Astrocyte (in vitro differentiated cells and primary cell): ENCODE measurements around the gene PBX1. TPM values are rescaled to one million over a fixed set of nuclear protein-coding genes. Genes with fewer than 3 reads are reported as not detected.

Experiments
- DNase-seq: peaks from one replicate; pipeline ENCODE4 v3.0.0-alpha.2; 2010; ENCODE audit warnings: low read depth
- FAIRE-seq: peaks from 2 replicates; lab custom pipeline; 2011; peaks lifted over from hg19 to GRCh38; lab: Jason Lieb, UNC
- H2AFZ ChIP-seq: 2 replicates; pipeline ENCODE4 v1.6.0; 2012; ENCODE audit warnings: low read depth, low read length, inconsistent platforms
- H3K27ac ChIP-seq: 2 replicates; pipeline ENCODE4 v1.5.1; 2011; ENCODE audit warnings: low read depth, low read length, inconsistent platforms
- H3K27me3 ChIP-seq: 2 replicates; pipeline ENCODE4 v1.6.0; 2011; ENCODE audit warnings: low read length, inconsistent platforms; ENCODE audit not compliant: insufficient read depth
- H3K36me3 ChIP-seq: 2 replicates; pipeline ENCODE4 v1.5.1; 2011; ENCODE audit warnings: low read length, inconsistent platforms; ENCODE audit not compliant: insufficient read depth
- H3K4me1 ChIP-seq: 2 replicates; pipeline ENCODE4 v1.5.1; 2011; ENCODE audit warnings: low read length, inconsistent platforms; ENCODE audit not compliant: insufficient read depth
- H3K4me2 ChIP-seq: 2 replicates; pipeline ENCODE4 v1.6.0; 2012; ENCODE audit warnings: low read length, inconsistent platforms
- H3K4me3 ChIP-seq: 2 replicates; pipeline ENCODE4 v1.5.1; 2011; ENCODE audit warnings: low read depth, mild to moderate bottlenecking, low read length, inconsistent platforms; ENCODE audit not compliant: insufficient read depth
- H3K79me2 ChIP-seq: 2 replicates; pipeline ENCODE4 v1.6.0; 2012; ENCODE audit warnings: mild to moderate bottlenecking, low read length, inconsistent platforms; ENCODE audit not compliant: insufficient read depth
- H3K9ac ChIP-seq: 2 replicates; pipeline ENCODE4 v1.6.0; 2012; ENCODE audit warnings: mild to moderate bottlenecking, low read length, inconsistent platforms
- H3K9me3 ChIP-seq: 2 replicates; pipeline ENCODE4 v1.5.1; 2012; ENCODE audit warnings: low read depth, mild to moderate bottlenecking, low read length, inconsistent platforms; ENCODE audit not compliant: insufficient read depth
- H4K20me1 ChIP-seq: 2 replicates; pipeline ENCODE4 v1.6.0; 2012; ENCODE audit warnings: low read length, inconsistent platforms; ENCODE audit not compliant: insufficient read depth
- H3K27ac Mint-ChIP-seq: one replicate; pipeline ENCODE4 v1.8.0; 2021; ENCODE audit warnings: mild to moderate bottlenecking, mixed read lengths; ENCODE audit not compliant: unreplicated experiment
- H3K27me3 Mint-ChIP-seq: one replicate; pipeline ENCODE4 v1.8.0; 2021; ENCODE audit warnings: low read depth, mixed read lengths; ENCODE audit not compliant: unreplicated experiment
- H3K36me3 Mint-ChIP-seq: one replicate; pipeline ENCODE4 v1.8.0; 2021; ENCODE audit warnings: low read depth, mixed read lengths; ENCODE audit not compliant: unreplicated experiment
- H3K4me1 Mint-ChIP-seq: one replicate; pipeline ENCODE4 v1.8.0; 2021; ENCODE audit warnings: low read depth, mixed read lengths; ENCODE audit not compliant: unreplicated experiment
- H3K4me3 Mint-ChIP-seq: one replicate; pipeline ENCODE4 v1.8.0; 2021; ENCODE audit warnings: mild to moderate bottlenecking, moderate library complexity, mixed read lengths; ENCODE audit not compliant: unreplicated experiment
- H3K9me3 Mint-ChIP-seq: one replicate; pipeline ENCODE4 v1.8.0; 2021; ENCODE audit warnings: mild to moderate bottlenecking, mixed read lengths; ENCODE audit not compliant: unreplicated experiment
- CTCF ChIP-seq: IDR thresholded peaks from 2 replicates; pipeline ENCODE4 v1.5.1; 2011; ENCODE audit warnings: low read depth, mild to moderate bottlenecking, inconsistent platforms, low read length, moderate library complexity; ENCODE audit not compliant: insufficient read depth
- EZH2 ChIP-seq: IDR thresholded peaks from 2 replicates; pipeline ENCODE4 v1.6.1; 2012; ENCODE audit warnings: mild to moderate bottlenecking, low read length, inconsistent platforms; ENCODE audit not compliant: insufficient read depth
- total RNA-seq: library from RNA; stranded (reverse); gene quantifications from 2 replicates; pipeline ENCODE4 v1.2.1, GENCODE V29; 2021

The PBX1 gene
- total RNA-seq, 1 donor from 2014 or later: 37.2 TPM

GRCh38 chr1:164516591-164516990 is 42.4 kb upstream of the PBX1 start:
- Mint-ChIP-seq H3K36me3 (no peaks in the 10 kb centered on the region), H3K27ac (no peak overlapping the region)
- H3K36me3 ChIP-seq: no peaks in the 10 kb centered on the region

GRCh38 chr1:164518692-164519332 is 40.2 kb upstream of the PBX1 start:
- Histone ChIP-seq H3K9me3 (no peaks in the 10 kb centered on the region), H3K4me1 (no peaks in the 10 kb centered on the region), H3K36me3 (no peaks in the 10 kb centered on the region), H4K20me1 (no peaks in the 10 kb centered on the region), H3K4me3 (no peak overlapping the region), H3K9ac (no peak overlapping the region), H2AFZ (no peak overlapping the region), H3K4me2 (no peak overlapping the region), H3K27me3 (no peaks in the 10 kb centered on the region), H3K79me2 (no peaks in the 10 kb centered on the region), H3K27ac (no peak overlapping the region)
- Mint-ChIP-seq H3K27ac (no peak overlapping the region), H3K4me3 (no peak overlapping the region), H3K36me3 (no peaks in the 10 kb centered on the region), H3K4me1 (peaks cover 2% of the 10 kb centered on the region), H3K27me3 (peaks cover 6% of the 10 kb centered on the region), H3K9me3 (peaks cover 2% of the 10 kb centered on the region)
- FAIRE-seq (no peak), DNase-seq (no peak)
- TF ChIP-seq EZH2: no peak
- TF ChIP-seq CTCF: no peak

More at GRCh38 chr1:164516591-164516990, 42.4 kb upstream of the PBX1 start:
- H3K27me3 ChIP-seq: no peaks in the 10 kb centered on the region
- H3K4me2 ChIP-seq: no peak overlapping the region
- H3K79me2 ChIP-seq: no peaks in the 10 kb centered on the region
- no peak overlapping the region for H3K4me3 Mint-ChIP-seq
- H3K9ac ChIP-seq: no peak overlapping the region
- no peak overlapping the region for H3K27ac ChIP-seq
- no peak overlapping the region for H3K4me3 ChIP-seq
- peaks cover 2% of the 10 kb centered on the region for H3K9me3 Mint-ChIP-seq
- FAIRE-seq (no peak), DNase-seq (no peak)
- H2AFZ ChIP-seq: no peak overlapping the region
- TF ChIP-seq EZH2: no peak
- TF ChIP-seq CTCF: no peak
- H3K4me1 ChIP-seq: no peaks in the 10 kb centered on the region
- H4K20me1 ChIP-seq: no peaks in the 10 kb centered on the region
- H3K4me1 Mint-ChIP-seq: peaks cover 2% of the 10 kb centered on the region
- H3K27me3 Mint-ChIP-seq: peaks cover 6% of the 10 kb centered on the region
- no peaks in the 10 kb centered on the region for H3K9me3 ChIP-seq

GRCh38 chr1:164519426-164519825 is 39.6 kb upstream of the PBX1 start:
- H3K4me3 ChIP-seq: no peak overlapping the region
- no peaks in the 10 kb centered on the region for H3K79me2 ChIP-seq
- H2AFZ ChIP-seq: no peak overlapping the region
- Mint-ChIP-seq H3K4me3 (no peak overlapping the region), H3K4me1 (peaks cover 2% of the 10 kb centered on the region), H3K9me3 (peaks cover 2% of the 10 kb centered on the region), H3K36me3 (no peaks in the 10 kb centered on the region), H3K27me3 (peaks cover 5% of the 10 kb centered on the region), H3K27ac (no peak overlapping the region)
- no peaks in the 10 kb centered on the region for H3K4me1 ChIP-seq
- H3K27ac ChIP-seq: no peak overlapping the region
- H3K9me3 ChIP-seq: no peaks in the 10 kb centered on the region
- no peak overlapping the region for H3K9ac ChIP-seq
- FAIRE-seq: no peak
- H3K36me3 ChIP-seq: no peaks in the 10 kb centered on the region
- H3K27me3 ChIP-seq: no peaks in the 10 kb centered on the region
- H4K20me1 ChIP-seq: no peaks in the 10 kb centered on the region
- H3K4me2 ChIP-seq: no peak overlapping the region
- no peak for DNase-seq
- TF ChIP-seq EZH2 (no peak), CTCF (no peak)
